HEK293T (cell line): ENCODE data around the gene COQ10B.

Experiments used
- ARNT ChIP-seq: fragments of 450-650 bp; IDR thresholded peaks from 2 replicates; pipeline ENCODE4 v1.6.1; 2017; ENCODE audit warnings: mild to moderate bottlenecking
- BHLHE40 ChIP-seq: fragments of 450-650 bp; IDR thresholded peaks from 2 replicates; pipeline ENCODE4 v1.6.1; 2016; ENCODE audit warnings: mild to moderate bottlenecking, moderate library complexity, borderline replicate concordance
- ELF4 ChIP-seq: fragments of 450-650 bp; IDR thresholded peaks from 2 replicates; pipeline ENCODE4 v1.6.1; 2017; ENCODE audit warnings: antibody characterized with exemption
- FOXA1 ChIP-seq: fragments of 450-650 bp; IDR thresholded peaks from 2 replicates; pipeline ENCODE4 v1.6.1; 2016; ENCODE audit warnings: mild to moderate bottlenecking
- FOXK2 ChIP-seq: fragments of 450-650 bp; IDR thresholded peaks from 2 replicates; pipeline ENCODE4 v1.6.1; 2016; ENCODE audit warnings: mild to moderate bottlenecking
- FOXM1 ChIP-seq: fragments of 450-650 bp; IDR thresholded peaks from 2 replicates; pipeline ENCODE4 v1.6.1; 2017; ENCODE audit warnings: mild to moderate bottlenecking, borderline replicate concordance
- HDGF ChIP-seq: fragments of 450-650 bp; IDR thresholded peaks from 2 replicates; pipeline ENCODE4 v1.6.1; 2017; ENCODE audit warnings: antibody characterized with exemption, borderline replicate concordance
- L3MBTL2 ChIP-seq: fragments of 450-650 bp; conservative IDR thresholded peaks from 2 replicates; pipeline ENCODE4 v1.6.1; 2016; ENCODE audit warnings: mild to moderate bottlenecking
- LEF1 ChIP-seq: fragments of 450-650 bp; IDR thresholded peaks from 2 replicates; pipeline ENCODE4 v1.6.1; 2017; ENCODE audit warnings: mild to moderate bottlenecking, borderline replicate concordance
- SP1 ChIP-seq: fragments of 450-650 bp; IDR thresholded peaks from 2 replicates; pipeline ENCODE4 v1.6.1; 2017
- SUZ12 ChIP-seq: fragments of 450-650 bp; IDR thresholded peaks from 2 replicates; pipeline ENCODE4 v1.6.1; 2016; ENCODE audit warnings: mild to moderate bottlenecking
- ZNF384 ChIP-seq: fragments of 450-650 bp; IDR thresholded peaks from 2 replicates; pipeline ENCODE4 v1.6.1; 2016
- TF ChIP-seq, protein P1 (sequence below): fragments of 450-650 bp; IDR thresholded peaks from 2 replicates; pipeline ENCODE4 v1.6.1; 2016

DNA sequence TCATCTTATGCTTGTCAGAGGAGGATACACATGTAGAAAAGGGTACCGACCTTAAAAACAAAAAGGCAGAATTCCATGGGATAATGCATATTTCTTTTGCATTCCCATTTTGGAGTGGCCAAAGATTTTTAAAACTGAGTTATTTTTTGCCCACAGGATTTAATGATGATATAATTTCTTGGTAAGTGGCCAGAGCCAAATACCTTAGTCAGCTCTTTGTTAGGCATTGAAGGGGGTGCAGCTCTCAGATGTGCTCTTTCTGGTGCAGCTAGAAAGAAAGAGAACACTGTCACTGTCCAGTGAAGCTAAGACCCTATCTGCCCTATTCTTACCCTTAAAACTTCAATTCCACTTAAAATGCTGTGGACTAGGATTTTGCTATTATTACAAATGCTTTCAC is 10.8 kb downstream of the COQ10B start:
- TF ChIP-seq SP1 (no peak), ELF4 (no peak), L3MBTL2 (no peak), FOXK2 (no peak), SUZ12 (no peak), ARNT (no peak), HDGF (no peak), BHLHE40 (no peak), ZNF384 (no peak), LEF1 (no peak), FOXM1 (no peak), FOXA1 (no peak)
- TF ChIP-seq, protein P1, sequence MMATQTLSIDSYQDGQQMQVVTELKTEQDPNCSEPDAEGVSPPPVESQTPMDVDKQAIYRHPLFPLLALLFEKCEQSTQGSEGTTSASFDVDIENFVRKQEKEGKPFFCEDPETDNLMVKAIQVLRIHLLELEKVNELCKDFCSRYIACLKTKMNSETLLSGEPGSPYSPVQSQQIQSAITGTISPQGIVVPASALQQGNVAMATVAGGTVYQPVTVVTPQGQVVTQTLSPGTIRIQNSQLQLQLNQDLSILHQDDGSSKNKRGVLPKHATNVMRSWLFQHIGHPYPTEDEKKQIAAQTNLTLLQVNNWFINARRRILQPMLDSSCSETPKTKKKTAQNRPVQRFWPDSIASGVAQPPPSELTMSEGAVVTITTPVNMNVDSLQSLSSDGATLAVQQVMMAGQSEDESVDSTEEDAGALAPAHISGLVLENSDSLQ, result no peak
